IMR-90 (cell line): ENCODE results near the gene AWAT2. TPM values are rescaled to one million over a fixed set of nuclear protein-coding genes. Genes with fewer than 3 reads are reported as not detected.

Source experiments
- ATAC-seq: fragments of 200-7000 bp; cut with Tn5 transposase; 2 replicates; pipeline ENCODE4 v1.9.1; 2020; ENCODE audit warnings: low read depth, mild to moderate bottlenecking, moderate library complexity
- BruUV-seq: library from RNA; stranded (reverse); fragments of 400-500 nt; replicated peaks from 2 replicates; lab custom pipeline; 2021; lab: Mats Ljungman, UMichigan
- CTCF ChIA-PET: fragments of 300-600 bp; formaldehyde crosslinking; extraction: SDS; loops from one replicate; lab custom pipeline; 2021; ENCODE audit warnings: antibody characterized with exemption; lab: Yijun Ruan, JAX
- POLR2A ChIA-PET: fragments of 300-600 bp; sonication (Branson Sonifier 250); formaldehyde crosslinking; loops from one replicate; lab custom pipeline; 2022; ENCODE audit warnings: antibody characterized with exemption; ENCODE audit not compliant: unreplicated experiment; lab: Charles Lee
- DNase-seq: peaks from one replicate; pipeline ENCODE4 v3.0.0; 2013
- H2AFZ ChIP-seq: replicated peaks from 2 replicates; pipeline ENCODE3; 2013; ENCODE audit warnings: low read length, mild to moderate bottlenecking; ENCODE audit not compliant: poor library complexity
- H2AK5ac ChIP-seq: 2 replicates; pipeline ENCODE4 v1.6.1; 2013; ENCODE audit warnings: low read depth, low read length, inconsistent platforms
- H2AK9ac ChIP-seq: replicated peaks from 2 replicates; pipeline ENCODE3; 2013; ENCODE audit warnings: mild to moderate bottlenecking, low read depth, low read length, moderate library complexity; ENCODE audit not compliant: poor library complexity
- H2BK120ac ChIP-seq: 2 replicates; pipeline ENCODE4 v1.6.1; 2013; ENCODE audit warnings: low read depth, low read length, inconsistent platforms
- H2BK15ac ChIP-seq: 3 replicates; pipeline ENCODE4 v1.6.1; 2013; ENCODE audit warnings: low read depth, low read length, inconsistent platforms
- H2BK20ac ChIP-seq: 2 replicates; pipeline ENCODE4 v1.6.1; 2013; ENCODE audit warnings: low read depth, mild to moderate bottlenecking, inconsistent platforms, low read length, moderate library complexity
- H2BK5ac ChIP-seq: 2 replicates; pipeline ENCODE4 v1.6.1; 2013; ENCODE audit warnings: mild to moderate bottlenecking, low read depth, low read length, inconsistent platforms; ENCODE audit not compliant: poor library complexity, severe bottlenecking
- H3K14ac ChIP-seq: replicated peaks from 2 replicates; pipeline ENCODE4 v1.6.1; 2013; ENCODE audit warnings: low read depth, low read length, inconsistent platforms
- H3K18ac ChIP-seq: 2 replicates; pipeline ENCODE4 v1.6.1; 2013; ENCODE audit warnings: low read depth, low read length, control low read depth
- H3K23ac ChIP-seq: 2 replicates; pipeline ENCODE4 v1.6.1; 2013; ENCODE audit warnings: low read depth, low read length, inconsistent platforms
- H3K27ac ChIP-seq: 2 replicates; pipeline ENCODE4 v1.5.1; 2013; ENCODE audit warnings: mild to moderate bottlenecking, control low read depth, low read length; ENCODE audit not compliant: insufficient read depth
- H3K27me3 ChIP-seq: 2 replicates; pipeline ENCODE4 v1.6.1; 2013; ENCODE audit warnings: low read length; ENCODE audit not compliant: control insufficient read depth, insufficient read depth
- H3K36me3 ChIP-seq: 2 replicates; pipeline ENCODE4 v1.6.1; 2013; ENCODE audit warnings: low read length, mixed read lengths; ENCODE audit not compliant: control insufficient read depth, insufficient read depth
- H3K4ac ChIP-seq: 2 replicates; pipeline ENCODE4 v1.6.1; 2013; ENCODE audit warnings: low read depth, low read length, inconsistent platforms
- H3K4me1 ChIP-seq: 2 replicates; pipeline ENCODE4 v1.6.1; 2013; ENCODE audit warnings: low read length, mixed read lengths; ENCODE audit not compliant: control insufficient read depth, insufficient read depth
- H3K4me2 ChIP-seq: 2 replicates; pipeline ENCODE4 v1.6.1; 2013; ENCODE audit warnings: low read depth, mild to moderate bottlenecking, control low read depth, low read length, moderate library complexity
- H3K4me3 ChIP-seq: 2 replicates; pipeline ENCODE4 v1.5.1; 2013; ENCODE audit warnings: low read depth, mild to moderate bottlenecking, control low read depth, low read length, moderate library complexity; ENCODE audit not compliant: insufficient read depth
- H3K56ac ChIP-seq: 2 replicates; pipeline ENCODE4 v1.6.1; 2013; ENCODE audit warnings: low read length, inconsistent platforms; ENCODE audit not compliant: insufficient read depth; ENCODE audit errors: extremely low read depth
- H3K79me1 ChIP-seq, 2 experiments: 2 replicates each; pipeline ENCODE4 v1.6.1; 2013; ENCODE audit warnings: low read length in 2 of 2, inconsistent platforms in 1 of 2, low read depth in 1 of 2
- H3K9ac ChIP-seq: 2 replicates; pipeline ENCODE4 v1.6.1; 2013; ENCODE audit warnings: low read depth, low read length, control low read depth
- H3K9me1 ChIP-seq: 2 replicates; pipeline ENCODE4 v1.6.1; 2013; ENCODE audit warnings: low read length, inconsistent platforms; ENCODE audit not compliant: insufficient read depth
- H3K9me3 ChIP-seq: 2 replicates; pipeline ENCODE4 v1.6.1; 2013; ENCODE audit warnings: low read length; ENCODE audit not compliant: control insufficient read depth, insufficient read depth
- H4K20me1 ChIP-seq: 2 replicates; pipeline ENCODE4 v1.6.1; 2013; ENCODE audit warnings: low read length, inconsistent platforms; ENCODE audit not compliant: insufficient read depth
- H4K5ac ChIP-seq: 2 replicates; pipeline ENCODE4 v1.6.1; 2013; ENCODE audit warnings: mild to moderate bottlenecking, low read depth, low read length, control low read depth
- H4K8ac ChIP-seq, 2 experiments: 2 replicates each; pipeline ENCODE4 v1.6.1; 2013; ENCODE audit warnings: low read depth in 2 of 2, low read length in 2 of 2, control low read depth in 1 of 2, inconsistent platforms in 1 of 2
- H4K91ac ChIP-seq: 2 replicates; pipeline ENCODE4 v1.6.1; 2013; ENCODE audit warnings: low read depth, low read length, inconsistent platforms; ENCODE audit not compliant: insufficient read depth
- CHD1 ChIP-seq: IDR thresholded peaks from 2 replicates; pipeline ENCODE4 v1.6.1; 2012; ENCODE audit warnings: low read depth, low read length, improper control_type of control experiment
- FOS ChIP-seq: fragments of 150-350 bp; IDR thresholded peaks from 2 replicates; pipeline ENCODE4 v1.6.1; 2016; ENCODE audit warnings: low read depth, low read length
- MAFK ChIP-seq: IDR thresholded peaks from 2 replicates; pipeline ENCODE4 v1.6.1; 2012; ENCODE audit warnings: low read depth, low read length, improper control_type of control experiment
- MXI1 ChIP-seq: IDR thresholded peaks from 2 replicates; pipeline ENCODE4 v1.6.1; 2012; ENCODE audit warnings: low read depth, mild to moderate bottlenecking, low read length, moderate library complexity, borderline replicate concordance
- POLR2A ChIP-seq: IDR thresholded peaks from 2 replicates; pipeline ENCODE4 v1.6.1; 2012; ENCODE audit warnings: mild to moderate bottlenecking, low read depth, low read length
- RAD21 ChIP-seq: IDR thresholded peaks from 2 replicates; pipeline ENCODE4 v1.6.1; 2012; ENCODE audit warnings: low read length, improper control_type of control experiment
- RFX5 ChIP-seq: IDR thresholded peaks from 2 replicates; pipeline ENCODE4 v1.8.0; 2012; ENCODE audit warnings: low read depth, mild to moderate bottlenecking, low read length, moderate library complexity
- WGBS, 2 experiments: methylation state at CpG; one replicate each; pipeline versions ENCODE4 v1.1.5 to v1.1.7; 2013; ENCODE audit warnings: missing lambda C conversion rate in 2 of 2; ENCODE audit not compliant: insufficient read length in 1 of 2; ENCODE audit errors: extremely low coverage in 2 of 2; 5-methylcytosine and 5-hydroxymethylcytosine counted together
- dilution Hi-C: fragments of 300-500 bp; cut with HindIII; formaldehyde crosslinking; loops from one replicate; pipeline ENCODE4 v1.14.3; 2018; ENCODE audit warnings: low sequenced_read_pairs; ENCODE audit not compliant: unreplicated experiment
- in situ Hi-C: fragments of 300-500 bp; cut with MboI; formaldehyde crosslinking; loops from 3 replicates; pipeline ENCODE4 v1.14.3; 2019; ENCODE audit warnings: low sequenced_read_pairs, inconsistent platforms, mixed read lengths
- intact Hi-C: fragments of 100-400 bp; cut with micrococcal nuclease; formaldehyde crosslinking; loops from 2 replicates; pipeline ENCODE4 v1.10.0; 2022
- polyA plus RNA-seq, 3 experiments: library from polyadenylated mRNA; depleted of rRNA; stranded (reverse); fragments of >200 nt; gene quantifications; 2 replicates each; pipeline ENCODE4 v1.2.3, GENCODE V29; 2012; ENCODE audit warnings: low replicate concordance in 1 of 3
- total RNA-seq: library from RNA; depleted of rRNA; stranded (reverse); fragments of >200 nt; gene quantifications from 2 replicates; pipeline ENCODE4 v1.2.3, GENCODE V29; 2012
- TF ChIP-seq, protein P1 (sequence below): conservative IDR thresholded peaks from 2 replicates; pipeline ENCODE4 v1.5.1; 2012; ENCODE audit warnings: mild to moderate bottlenecking, low read depth, low read length, improper control_type of control experiment

The AWAT2 gene
- total and polyA plus RNA-seq, 2 of the 4 experiments (the other 2 are of a cell fraction) = under 0.01 TPM; not detected in 1

DNA sequence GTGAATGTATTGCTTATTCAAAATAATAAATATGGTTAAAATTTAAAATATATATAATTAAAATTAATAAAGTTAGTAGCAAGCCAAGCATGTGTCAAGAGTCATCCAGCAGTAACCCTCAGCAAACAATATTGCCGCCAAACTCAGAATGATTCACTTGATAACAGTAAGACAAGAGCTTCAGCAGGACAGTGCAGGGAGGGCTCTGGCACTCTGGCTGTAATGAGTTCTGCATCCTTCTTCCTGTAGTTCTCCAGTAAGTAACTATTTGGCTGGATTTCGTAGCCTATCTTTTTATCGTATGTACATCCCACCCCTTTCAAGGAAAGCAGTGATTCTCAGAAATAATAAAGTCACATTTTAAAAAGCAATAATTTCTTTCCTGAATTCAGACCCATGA, 30.1 kb upstream of the AWAT2 start:
- Histone ChIP-seq H2AK5ac (no peak overlapping the region), H3K23ac (no peak overlapping the region), H3K4ac (no peak overlapping the region), H3K27me3 (peaks cover 11% of the 10 kb centered on the region), H2BK5ac (no peak overlapping the region), H4K20me1 (no peaks in the 10 kb centered on the region), H3K36me3 (no peaks in the 10 kb centered on the region), H2BK20ac (no peak overlapping the region), H3K4me1 (no peaks in the 10 kb centered on the region), H4K91ac (no peak overlapping the region), H3K4me3 (no peak overlapping the region), H2AK9ac (no peak overlapping the region), H3K27ac (no peak overlapping the region), H3K9me1 (no peaks in the 10 kb centered on the region), H3K14ac (no peak overlapping the region), H3K79me1 (no peaks in the 10 kb centered on the region), H2BK120ac (no peak overlapping the region), H2BK15ac (no peak overlapping the region), H3K4me2 (no peak overlapping the region), H3K56ac (no peak overlapping the region), H4K8ac (no peak overlapping the region), H4K5ac (no peak overlapping the region), H3K18ac (no peak overlapping the region), H3K9ac (no peak overlapping the region), H3K9me3 (peaks cover 3% of the 10 kb centered on the region; the same call in 1 of the 2 replicates), H2AFZ (no peak overlapping the region)
- DNase-seq = no peak
- POLR2A ChIA-PET = no interaction called here
- dilution Hi-C loops (no loop called here), in situ Hi-C loops (no loop called here), intact Hi-C loops (no loop called here)
- CTCF ChIA-PET = no interaction called here
- BruUV-seq = no TSS peak
- TF ChIP-seq POLR2A (no peak), MAFK (no peak), RAD21 (no peak), CHD1 (no peak), RFX5 (no peak), MXI1 (no peak), FOS (no peak)
- TF ChIP-seq, protein P1, sequence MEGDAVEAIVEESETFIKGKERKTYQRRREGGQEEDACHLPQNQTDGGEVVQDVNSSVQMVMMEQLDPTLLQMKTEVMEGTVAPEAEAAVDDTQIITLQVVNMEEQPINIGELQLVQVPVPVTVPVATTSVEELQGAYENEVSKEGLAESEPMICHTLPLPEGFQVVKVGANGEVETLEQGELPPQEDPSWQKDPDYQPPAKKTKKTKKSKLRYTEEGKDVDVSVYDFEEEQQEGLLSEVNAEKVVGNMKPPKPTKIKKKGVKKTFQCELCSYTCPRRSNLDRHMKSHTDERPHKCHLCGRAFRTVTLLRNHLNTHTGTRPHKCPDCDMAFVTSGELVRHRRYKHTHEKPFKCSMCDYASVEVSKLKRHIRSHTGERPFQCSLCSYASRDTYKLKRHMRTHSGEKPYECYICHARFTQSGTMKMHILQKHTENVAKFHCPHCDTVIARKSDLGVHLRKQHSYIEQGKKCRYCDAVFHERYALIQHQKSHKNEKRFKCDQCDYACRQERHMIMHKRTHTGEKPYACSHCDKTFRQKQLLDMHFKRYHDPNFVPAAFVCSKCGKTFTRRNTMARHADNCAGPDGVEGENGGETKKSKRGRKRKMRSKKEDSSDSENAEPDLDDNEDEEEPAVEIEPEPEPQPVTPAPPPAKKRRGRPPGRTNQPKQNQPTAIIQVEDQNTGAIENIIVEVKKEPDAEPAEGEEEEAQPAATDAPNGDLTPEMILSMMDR = no peak
- ATAC-seq = no peak
- WGBS, 2 experiments = 80% methylated on average over 2 of the region's 3 CpGs; no CpG with 5 or more reads in 1 of the 2 experiments
